ENCODE measurements around the gene NDUFB8. TPM values are rescaled to one million over a fixed set of nuclear protein-coding genes. Genes with fewer than 3 reads are reported as not detected.

Gene NDUFB8
- total and polyA plus RNA-seq, 2 experiments from 2014 or later = 296 to 748 TPM

- peaks cover 5% of the 10 kb centered on the region for H3K27me3 ChIP-seq
- H3K36me3 ChIP-seq = no peaks in the 10 kb centered on the region
- no peak for TF ChIP-seq CTCF (IDR thresholded peaks at IDR 0.05; ENCODE audit: low read depth, low read length)
- no peak for DNase-seq (ENCODE audit: low read depth in 1 of 2, low spot score in 1 of 2)
- no peaks in the 10 kb centered on the region for H3K9me3 ChIP-seq (ENCODE audit: low read depth)
- no peak overlapping the region for H3K4me3 ChIP-seq
- H3K4me1 ChIP-seq (ENCODE audit: low read depth) = no peaks in the 10 kb centered on the region
- no peak overlapping the region for H3K27ac ChIP-seq
These were observed 36.9 kb upstream of the NDUFB8 start for GRCh38 chr10:100566561-100566960.

- no peak for TF ChIP-seq CTCF (IDR thresholded peaks at IDR 0.05; ENCODE audit: low read depth, low read length)
- Histone ChIP-seq H3K36me3 (no peaks in the 10 kb centered on the region), H3K27me3 (peaks cover 4% of the 10 kb centered on the region), H3K4me1 (ENCODE audit: low read depth) (no peaks in the 10 kb centered on the region), H3K9me3 (ENCODE audit: low read depth) (no peaks in the 10 kb centered on the region), H3K4me3 (no peak overlapping the region), H3K27ac (no peak overlapping the region)
- DNase-seq (ENCODE audit: low read depth in 1 of 2, low spot score in 1 of 2) = no peak
These were observed 35.7 kb upstream of the NDUFB8 start for GRCh38 chr10:100565206-100565985.

- no peaks in the 10 kb centered on the region for H3K36me3 ChIP-seq
- no peaks in the 10 kb centered on the region for H3K4me1 ChIP-seq (ENCODE audit: low read depth)
- no peaks in the 10 kb centered on the region for H3K9me3 ChIP-seq (ENCODE audit: low read depth)
- no peak overlapping the region for H3K4me3 ChIP-seq
- H3K27ac ChIP-seq = no peak overlapping the region
- H3K27me3 ChIP-seq = no peaks in the 10 kb centered on the region
- DNase-seq (ENCODE audit: low read depth in 1 of 2, low spot score in 1 of 2) = peak; percentile 85 to 87
- peak; percentile 98 for TF ChIP-seq CTCF (IDR thresholded peaks at IDR 0.05; ENCODE audit: low read depth, low read length)
These were observed 32.5 kb upstream of the NDUFB8 start for GRCh38 chr10:100562008-100562672.

GRCh38 chr10:100561005-100561404 is 31.3 kb upstream of the NDUFB8 start:
- Histone ChIP-seq H3K27me3 (no peaks in the 10 kb centered on the region), H3K4me3 (no peak overlapping the region), H3K27ac (no peak overlapping the region), H3K4me1 (ENCODE audit: low read depth) (no peaks in the 10 kb centered on the region), H3K9me3 (ENCODE audit: low read depth) (no peaks in the 10 kb centered on the region), H3K36me3 (no peaks in the 10 kb centered on the region)
- no peak for DNase-seq (ENCODE audit: low read depth in 1 of 2, low spot score in 1 of 2)
- no peak for TF ChIP-seq CTCF (IDR thresholded peaks at IDR 0.05; ENCODE audit: low read depth, low read length)

GRCh38 chr10:100560248-100560647 is 30.6 kb upstream of the NDUFB8 start:
- no peak for TF ChIP-seq CTCF (IDR thresholded peaks at IDR 0.05; ENCODE audit: low read depth, low read length)
- H3K36me3 ChIP-seq = no peaks in the 10 kb centered on the region
- DNase-seq (ENCODE audit: low read depth in 1 of 2, low spot score in 1 of 2) = no peak
- no peaks in the 10 kb centered on the region for H3K9me3 ChIP-seq (ENCODE audit: low read depth)
- H3K4me3 ChIP-seq = no peak overlapping the region
- no peaks in the 10 kb centered on the region for H3K27me3 ChIP-seq
- no peaks in the 10 kb centered on the region for H3K4me1 ChIP-seq (ENCODE audit: low read depth)
- no peak overlapping the region for H3K27ac ChIP-seq
